GM23338 (cell line): Measurements from ENCODE around the gene MAP2K2. TPM values are rescaled to one million over a fixed set of nuclear protein-coding genes. Genes with fewer than 3 reads are reported as not detected.
"Not testable (repeated sequence)": the region's sequence is repeated elsewhere in the genome, so short reads cannot be mapped to it uniquely, and the experiment has no call there.

Experiments used
- ATAC-seq: fragments of 200-7000 bp; cut with Tn5 transposase; 3 replicates; pipeline ENCODE4 v1.9.1; 2020
- DNase-seq: peaks from one replicate; pipeline ENCODE4 v3.0.0-alpha.2; 2015; ENCODE audit warnings: low spot score
- H2AFZ ChIP-seq: fragments of 200-600 bp; sonication (generic); 2 replicates; pipeline ENCODE4 v1.8.0; 2016; ENCODE audit warnings: antibody characterized with exemption, mild to moderate bottlenecking, moderate library complexity
- H3F3A ChIP-seq: fragments of 200-600 bp; sonication (generic); replicated peaks from 2 replicates; pipeline ENCODE4 v1.8.0; 2017; ENCODE audit warnings: antibody characterized with exemption, mixed run types, low read depth
- H3K27ac ChIP-seq: fragments of 200-600 bp; sonication (generic); 2 replicates; pipeline ENCODE4 v1.6.1; 2016; ENCODE audit warnings: low read depth
- H3K27me3 ChIP-seq: fragments of 200-600 bp; sonication (generic); 2 replicates; pipeline ENCODE4 v1.8.0; 2016; ENCODE audit warnings: mild to moderate bottlenecking, mixed run types, moderate library complexity; ENCODE audit not compliant: insufficient read depth
- H3K36me3 ChIP-seq: fragments of 200-600 bp; sonication (generic); 2 replicates; pipeline ENCODE4 v1.8.0; 2016; ENCODE audit warnings: mild to moderate bottlenecking; ENCODE audit not compliant: insufficient read depth
- H3K4me1 ChIP-seq: fragments of 200-600 bp; sonication (generic); 2 replicates; pipeline ENCODE4 v1.8.0; 2016; ENCODE audit warnings: mild to moderate bottlenecking, moderate library complexity; ENCODE audit not compliant: insufficient read depth
- H3K4me2 ChIP-seq: fragments of 200-600 bp; sonication (generic); 2 replicates; pipeline ENCODE4 v1.7.1; 2017; ENCODE audit warnings: mixed run types
- H3K4me3 ChIP-seq: fragments of 200-600 bp; sonication (generic); 2 replicates; pipeline ENCODE4 v1.6.1; 2016; ENCODE audit warnings: mixed run types
- H3K79me2 ChIP-seq: fragments of 200-600 bp; sonication (generic); replicated peaks from 2 replicates; pipeline ENCODE4 v1.8.0; 2017; ENCODE audit warnings: mild to moderate bottlenecking; ENCODE audit not compliant: insufficient read depth
- H3K9me2 ChIP-seq: fragments of 200-600 bp; sonication (generic); 2 replicates; pipeline ENCODE4 v1.8.0; 2017; ENCODE audit not compliant: insufficient read depth
- H4K20me1 ChIP-seq: fragments of 200-600 bp; sonication (generic); replicated peaks from 2 replicates; pipeline ENCODE4 v1.8.0; 2017; ENCODE audit warnings: mild to moderate bottlenecking; ENCODE audit not compliant: insufficient read depth
- H3K27ac Mint-ChIP-seq: 2 replicates; pipeline ENCODE4 v1.8.0; 2020; ENCODE audit warnings: inconsistent platforms, mild to moderate bottlenecking, moderate library complexity, mixed read lengths
- H3K27me3 Mint-ChIP-seq: 3 replicates; pipeline ENCODE4 v1.8.0; 2022; ENCODE audit warnings: low read depth, mild to moderate bottlenecking, moderate library complexity, mixed read lengths, inconsistent platforms; ENCODE audit not compliant: insufficient read depth, poor library complexity
- H3K36me3 Mint-ChIP-seq: 3 replicates; pipeline ENCODE4 v1.8.0; 2021; ENCODE audit warnings: low read depth, mild to moderate bottlenecking, inconsistent platforms, moderate library complexity, mixed read lengths
- H3K4me1 Mint-ChIP-seq: 3 replicates; pipeline ENCODE4 v1.8.0; 2020; ENCODE audit warnings: mild to moderate bottlenecking, inconsistent platforms, mixed read lengths
- H3K4me3 Mint-ChIP-seq: 3 replicates; pipeline ENCODE4 v1.8.0; 2021; ENCODE audit warnings: moderate library complexity, mild to moderate bottlenecking, inconsistent platforms, mixed read lengths
- H3K9me3 Mint-ChIP-seq: 3 replicates; pipeline ENCODE4 v1.8.0; 2020; ENCODE audit warnings: moderate library complexity, mild to moderate bottlenecking, inconsistent platforms, mixed read lengths
- CREB1 ChIP-seq: fragments of 250-450 bp; sonication (Bioruptor Pico); IDR thresholded peaks from 2 replicates; pipeline ENCODE4 v1.5.0; 2020; ENCODE audit warnings: low read depth, mild to moderate bottlenecking, moderate library complexity
- EZH2 ChIP-seq: fragments of 200-600 bp; sonication (generic); IDR thresholded peaks from one replicate; pipeline ENCODE4 v1.8.0; 2017; ENCODE audit warnings: antibody characterized with exemption, mild to moderate bottlenecking, low read depth; ENCODE audit not compliant: unreplicated experiment
- EZH2phosphoT487 ChIP-seq: fragments of 200-600 bp; sonication (generic); IDR thresholded peaks from one replicate; pipeline ENCODE4 v1.8.1; 2018; ENCODE audit warnings: antibody characterized with exemption; ENCODE audit not compliant: unreplicated experiment
- JUNB ChIP-seq: IDR thresholded peaks from one replicate; pipeline ENCODE4 v1.6.1; 2016; ENCODE audit warnings: antibody characterized with exemption; ENCODE audit not compliant: unreplicated experiment
- NANOG ChIP-seq: IDR thresholded peaks from 2 replicates; pipeline ENCODE4 v1.6.1; 2016; ENCODE audit warnings: antibody characterized with exemption, borderline replicate concordance
- POLR2AphosphoS5 ChIP-seq: IDR thresholded peaks from 2 replicates; pipeline ENCODE4 v1.6.1; 2016; ENCODE audit warnings: antibody characterized with exemption, low read depth
- STAT1 ChIP-seq: IDR thresholded peaks from one replicate; pipeline ENCODE4 v1.6.1; 2016; ENCODE audit warnings: antibody characterized with exemption; ENCODE audit not compliant: unreplicated experiment
- ZNF331 ChIP-seq: fragments of 250-450 bp; sonication (Bioruptor Pico); IDR thresholded peaks from 2 replicates; pipeline ENCODE4 v1.5.0; 2020; ENCODE audit warnings: low read depth, mild to moderate bottlenecking, moderate library complexity
- polyA plus RNA-seq: library from polyadenylated mRNA; unstranded; fragments of >200 nt; fragmentation: Nextera tagmentation; extraction: Ambion mirVana; gene quantifications from 2 replicates; pipeline ENCODE4 v1.2.1, GENCODE V29; 2016
- total RNA-seq: library from RNA; depleted of rRNA; stranded (reverse); fragments of >200 nt; shearing (Covaris generic); gene quantifications from 2 replicates; pipeline ENCODE4 v1.2.3, GENCODE V29; 2014
- TF ChIP-seq, protein P1 (sequence below): IDR thresholded peaks from one replicate; pipeline ENCODE4 v1.6.1; 2018; ENCODE audit warnings: antibody characterized with exemption; ENCODE audit not compliant: unreplicated experiment
- TF ChIP-seq, protein P2 (sequence below), 2 experiments: fragments of 200-600 bp in 1 of 2; sonication (generic) in 1 of 2; conservative IDR thresholded peaks; 2 replicates each; pipeline versions ENCODE4 v1.5.1 to v1.6.1; 2016 to 2017; ENCODE audit warnings: antibody characterized with exemption in 2 of 2, low read depth in 2 of 2, mild to moderate bottlenecking in 2 of 2, moderate library complexity in 1 of 2

MAP2K2 gene
- total and polyA plus RNA-seq, 2 experiments from 2014 or later, result 99.7 to 151 TPM

DNA sequence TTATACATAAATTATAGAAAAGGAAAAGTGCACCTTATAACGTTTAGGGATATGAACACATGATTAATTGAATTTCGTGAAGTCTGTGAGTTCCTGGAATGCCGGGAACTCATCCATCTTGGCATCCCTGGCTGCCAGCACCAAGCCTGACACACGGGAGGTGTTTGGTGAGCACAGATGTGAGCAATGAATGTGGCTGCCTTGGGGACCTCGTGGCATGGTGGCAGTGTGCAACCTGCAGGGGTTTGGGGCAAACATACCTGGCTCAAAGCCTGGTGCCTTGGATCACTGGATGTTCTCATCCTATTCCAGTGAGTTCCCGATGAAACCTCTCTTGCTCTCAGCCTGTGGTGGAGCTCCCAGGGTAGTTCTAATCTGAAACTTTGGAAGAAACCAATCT lies 10.4 kb upstream of the MAP2K2 start (continued):
- TF ChIP-seq EZH2 (no peak), EZH2phosphoT487 (no peak), JUNB (no peak), CREB1 (CRISPR knock-in tag) (no peak)
- TF ChIP-seq, protein P1, sequence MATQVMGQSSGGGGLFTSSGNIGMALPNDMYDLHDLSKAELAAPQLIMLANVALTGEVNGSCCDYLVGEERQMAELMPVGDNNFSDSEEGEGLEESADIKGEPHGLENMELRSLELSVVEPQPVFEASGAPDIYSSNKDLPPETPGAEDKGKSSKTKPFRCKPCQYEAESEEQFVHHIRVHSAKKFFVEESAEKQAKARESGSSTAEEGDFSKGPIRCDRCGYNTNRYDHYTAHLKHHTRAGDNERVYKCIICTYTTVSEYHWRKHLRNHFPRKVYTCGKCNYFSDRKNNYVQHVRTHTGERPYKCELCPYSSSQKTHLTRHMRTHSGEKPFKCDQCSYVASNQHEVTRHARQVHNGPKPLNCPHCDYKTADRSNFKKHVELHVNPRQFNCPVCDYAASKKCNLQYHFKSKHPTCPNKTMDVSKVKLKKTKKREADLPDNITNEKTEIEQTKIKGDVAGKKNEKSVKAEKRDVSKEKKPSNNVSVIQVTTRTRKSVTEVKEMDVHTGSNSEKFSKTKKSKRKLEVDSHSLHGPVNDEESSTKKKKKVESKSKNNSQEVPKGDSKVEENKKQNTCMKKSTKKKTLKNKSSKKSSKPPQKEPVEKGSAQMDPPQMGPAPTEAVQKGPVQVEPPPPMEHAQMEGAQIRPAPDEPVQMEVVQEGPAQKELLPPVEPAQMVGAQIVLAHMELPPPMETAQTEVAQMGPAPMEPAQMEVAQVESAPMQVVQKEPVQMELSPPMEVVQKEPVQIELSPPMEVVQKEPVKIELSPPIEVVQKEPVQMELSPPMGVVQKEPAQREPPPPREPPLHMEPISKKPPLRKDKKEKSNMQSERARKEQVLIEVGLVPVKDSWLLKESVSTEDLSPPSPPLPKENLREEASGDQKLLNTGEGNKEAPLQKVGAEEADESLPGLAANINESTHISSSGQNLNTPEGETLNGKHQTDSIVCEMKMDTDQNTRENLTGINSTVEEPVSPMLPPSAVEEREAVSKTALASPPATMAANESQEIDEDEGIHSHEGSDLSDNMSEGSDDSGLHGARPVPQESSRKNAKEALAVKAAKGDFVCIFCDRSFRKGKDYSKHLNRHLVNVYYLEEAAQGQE, result no peak

DNA sequence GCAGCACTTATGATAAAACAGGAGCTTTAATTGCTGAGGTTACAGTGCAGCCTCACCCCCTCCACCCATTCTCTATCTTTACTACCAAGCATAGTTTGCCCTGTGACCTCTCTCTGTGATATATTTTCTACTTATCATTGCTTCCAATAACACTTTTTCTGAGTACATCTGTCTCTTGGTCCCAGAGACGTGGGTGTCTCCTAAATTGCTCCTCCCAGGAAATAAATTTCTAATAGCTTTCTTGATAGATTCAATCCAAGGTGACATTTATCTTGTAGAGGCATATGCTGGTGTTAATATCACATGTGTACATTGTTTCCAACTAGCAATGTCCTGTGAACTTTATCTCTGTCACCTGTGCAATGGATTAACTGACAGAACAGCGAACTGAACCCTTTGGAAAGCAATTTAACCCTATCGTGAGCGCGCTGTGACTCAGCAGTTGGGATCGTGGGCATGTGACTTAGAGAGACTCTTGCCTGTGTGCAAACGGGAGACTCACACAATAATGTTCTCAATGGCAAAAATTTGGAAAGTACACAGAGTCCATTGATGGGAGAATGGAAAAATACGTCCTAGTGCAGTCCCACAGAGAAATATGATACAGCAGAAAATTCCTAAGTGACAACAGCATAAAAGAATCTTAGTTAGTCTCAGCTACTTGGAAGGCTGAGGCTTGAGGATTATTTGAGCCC lies 7.0 kb upstream of the MAP2K2 start:
- no peak overlapping the region for H3K4me2 ChIP-seq
- H3F3A ChIP-seq, result no peaks in the 10 kb centered on the region
- no peaks in the 10 kb centered on the region for H3K79me2 ChIP-seq
- no peak overlapping the region for H3K27ac Mint-ChIP-seq
- no peaks in the 10 kb centered on the region for H3K9me2 ChIP-seq
- no peaks in the 10 kb centered on the region for H3K9me3 Mint-ChIP-seq
- no peaks in the 10 kb centered on the region for H3K36me3 Mint-ChIP-seq
- DNase-seq, result no peak
- H3K27ac ChIP-seq, result no peak overlapping the region
- no peaks in the 10 kb centered on the region for H3K36me3 ChIP-seq
- H4K20me1 ChIP-seq, result no peaks in the 10 kb centered on the region
- H3K27me3 ChIP-seq, result no peaks in the 10 kb centered on the region
- H3K27me3 Mint-ChIP-seq, result peaks cover 10% of the 10 kb centered on the region
- no peak for ATAC-seq
- H3K4me1 ChIP-seq, result peaks cover 4% of the 10 kb centered on the region; the same call in 1 of the 2 replicates
- peak overlapping the region; percentile 74 for H2AFZ ChIP-seq
- H3K4me3 ChIP-seq, result no peak overlapping the region
- TF ChIP-seq NANOG (no peak), ZNF331 (CRISPR knock-in tag) (no peak), STAT1 (no peak), EZH2 (no peak), CREB1 (CRISPR knock-in tag) (no peak), POLR2AphosphoS5 (no peak)
- TF ChIP-seq, protein P2, sequence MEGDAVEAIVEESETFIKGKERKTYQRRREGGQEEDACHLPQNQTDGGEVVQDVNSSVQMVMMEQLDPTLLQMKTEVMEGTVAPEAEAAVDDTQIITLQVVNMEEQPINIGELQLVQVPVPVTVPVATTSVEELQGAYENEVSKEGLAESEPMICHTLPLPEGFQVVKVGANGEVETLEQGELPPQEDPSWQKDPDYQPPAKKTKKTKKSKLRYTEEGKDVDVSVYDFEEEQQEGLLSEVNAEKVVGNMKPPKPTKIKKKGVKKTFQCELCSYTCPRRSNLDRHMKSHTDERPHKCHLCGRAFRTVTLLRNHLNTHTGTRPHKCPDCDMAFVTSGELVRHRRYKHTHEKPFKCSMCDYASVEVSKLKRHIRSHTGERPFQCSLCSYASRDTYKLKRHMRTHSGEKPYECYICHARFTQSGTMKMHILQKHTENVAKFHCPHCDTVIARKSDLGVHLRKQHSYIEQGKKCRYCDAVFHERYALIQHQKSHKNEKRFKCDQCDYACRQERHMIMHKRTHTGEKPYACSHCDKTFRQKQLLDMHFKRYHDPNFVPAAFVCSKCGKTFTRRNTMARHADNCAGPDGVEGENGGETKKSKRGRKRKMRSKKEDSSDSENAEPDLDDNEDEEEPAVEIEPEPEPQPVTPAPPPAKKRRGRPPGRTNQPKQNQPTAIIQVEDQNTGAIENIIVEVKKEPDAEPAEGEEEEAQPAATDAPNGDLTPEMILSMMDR (conservative IDR thresholded peaks at IDR 0.05; ENCODE audit: low read depth in 2 of 2), result no peak
- no peak overlapping the region for H3K4me3 Mint-ChIP-seq
- H3K4me1 Mint-ChIP-seq, result peaks cover 5% of the 10 kb centered on the region; the same call in 2 of the 3 replicates

DNA sequence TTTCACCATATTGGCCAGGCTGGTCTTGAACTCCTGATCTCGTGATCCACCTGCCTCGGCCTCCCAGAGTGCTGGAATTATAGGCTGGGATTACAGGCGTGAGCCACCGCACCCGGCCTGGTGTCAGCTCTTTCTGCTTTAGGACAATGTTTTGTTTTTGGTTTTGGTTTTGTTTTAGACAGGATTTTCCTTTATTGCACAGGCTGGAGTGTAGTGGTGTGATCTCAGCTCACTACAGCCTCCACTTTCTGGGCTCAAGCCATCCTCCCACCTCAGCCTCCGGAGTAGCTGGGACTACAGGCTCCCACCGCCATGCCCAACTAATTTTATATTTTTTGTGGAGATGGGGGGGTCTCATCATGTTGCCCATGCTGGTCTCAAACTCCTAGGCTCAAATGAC lies 5.1 kb upstream of the MAP2K2 start:
- H3K36me3 Mint-ChIP-seq, ATAC-seq, H3K27ac Mint-ChIP-seq: not testable (repeated sequence)

DNA sequence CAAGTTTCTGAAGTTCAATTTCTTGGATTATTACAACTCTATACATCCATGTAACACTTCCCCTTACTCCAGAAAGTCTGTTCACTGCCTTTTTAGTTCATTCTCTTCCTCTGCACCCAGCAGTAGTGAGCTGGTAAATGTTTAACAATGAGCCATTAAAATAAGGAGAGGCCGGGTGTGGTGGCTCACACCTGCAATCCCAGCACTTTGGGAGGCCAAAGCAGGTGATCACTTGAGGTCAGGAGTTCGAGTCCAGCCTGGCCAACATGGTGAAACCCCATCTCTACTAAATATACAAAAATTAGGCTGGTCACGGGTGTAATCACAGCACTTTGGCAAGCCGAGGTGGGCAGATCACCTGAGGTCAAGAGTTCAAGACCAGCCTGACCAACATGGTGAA lies 3.4 kb upstream of the MAP2K2 start:
- not testable (repeated sequence) for DNase-seq, H3K4me2 ChIP-seq, H2AFZ ChIP-seq, H3K4me1 ChIP-seq, H3K36me3 ChIP-seq, H4K20me1 ChIP-seq, H3F3A ChIP-seq, H3K36me3 Mint-ChIP-seq, H3K27me3 ChIP-seq, H3K4me3 ChIP-seq, ATAC-seq, H3K9me3 Mint-ChIP-seq, H3K4me3 Mint-ChIP-seq, H3K27ac Mint-ChIP-seq, H3K27ac ChIP-seq, H3K9me2 ChIP-seq
- Mint-ChIP-seq H3K27me3 (peaks cover 16% of the 10 kb centered on the region), H3K4me1 (peaks cover 17% of the 10 kb centered on the region)
- peaks cover 11% of the 10 kb centered on the region for H3K79me2 ChIP-seq

More for the DNA sequence above, 5.1 kb upstream of the MAP2K2 start:
- peaks cover 12% of the 10 kb centered on the region for H3K27me3 Mint-ChIP-seq
- H3K79me2 ChIP-seq, H3K4me3 ChIP-seq, H3F3A ChIP-seq, H3K36me3 ChIP-seq, H3K27me3 ChIP-seq, H3K4me1 Mint-ChIP-seq, H3K9me2 ChIP-seq, H3K27ac ChIP-seq, H3K9me3 Mint-ChIP-seq, H3K4me1 ChIP-seq, H3K4me3 Mint-ChIP-seq, H2AFZ ChIP-seq, H3K4me2 ChIP-seq, H4K20me1 ChIP-seq, DNase-seq: not testable (repeated sequence)
